Endometrium (tissue), 2 donors: ENCODE data around the gene IQGAP3.

ENCODE experiments used
- FAIRE-seq: peaks from 2 replicates; lab custom pipeline; 2012; peaks lifted over from hg19 to GRCh38; lab: Jason Lieb, UNC
- donor health status: control.
- donor health status: control.

Gene IQGAP3

GRCh38 chr1:156539818-156540355, 32.5 kb downstream of the IQGAP3 start:
- FAIRE-seq, result no peak

DNA sequence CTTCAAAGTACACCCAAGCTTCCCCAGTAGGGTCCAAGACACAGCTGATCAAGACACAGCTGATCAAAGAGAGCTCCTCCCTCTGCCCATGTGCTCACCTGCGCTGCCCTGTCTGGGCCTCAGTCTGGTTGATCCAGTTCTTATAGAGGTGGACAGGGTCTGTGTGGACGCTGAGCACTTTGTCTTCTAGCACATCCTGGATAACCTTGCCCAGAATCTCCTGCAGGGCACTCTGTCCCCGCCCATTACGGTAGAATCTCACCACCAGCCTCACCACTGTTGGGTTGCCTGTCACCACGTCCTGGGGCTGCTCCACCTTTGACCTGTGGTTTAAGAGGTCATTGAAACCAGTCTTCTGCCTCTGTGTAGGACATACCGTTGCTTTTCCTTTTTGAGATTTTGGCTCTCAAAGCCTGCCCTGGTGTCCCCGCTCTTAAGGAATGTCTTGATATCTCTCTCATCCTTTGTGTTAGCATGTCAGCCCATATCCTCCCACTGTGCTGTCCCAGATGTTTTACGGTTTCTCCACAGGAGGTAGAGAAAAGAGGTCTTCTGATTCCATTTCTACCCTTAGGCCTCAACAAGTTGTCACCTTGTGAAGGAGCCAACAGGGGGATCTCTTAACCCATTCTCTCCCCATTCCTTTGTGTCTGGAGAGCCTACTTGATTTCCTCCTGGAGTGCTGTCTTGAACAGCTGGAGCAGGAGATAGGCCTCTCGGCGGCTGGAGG, 33.5 kb downstream of the IQGAP3 start:
- no peak for FAIRE-seq

GRCh38 chr1:156537027-156537426, 35.3 kb downstream of the IQGAP3 start:
- no peak for FAIRE-seq

- no peak for FAIRE-seq
Measured at GRCh38 chr1:156534424-156535060, 37.8 kb downstream of the IQGAP3 start.

- FAIRE-seq, result no peak
Measured at GRCh38 chr1:156533568-156534220, 38.7 kb downstream of the IQGAP3 start.

DNA sequence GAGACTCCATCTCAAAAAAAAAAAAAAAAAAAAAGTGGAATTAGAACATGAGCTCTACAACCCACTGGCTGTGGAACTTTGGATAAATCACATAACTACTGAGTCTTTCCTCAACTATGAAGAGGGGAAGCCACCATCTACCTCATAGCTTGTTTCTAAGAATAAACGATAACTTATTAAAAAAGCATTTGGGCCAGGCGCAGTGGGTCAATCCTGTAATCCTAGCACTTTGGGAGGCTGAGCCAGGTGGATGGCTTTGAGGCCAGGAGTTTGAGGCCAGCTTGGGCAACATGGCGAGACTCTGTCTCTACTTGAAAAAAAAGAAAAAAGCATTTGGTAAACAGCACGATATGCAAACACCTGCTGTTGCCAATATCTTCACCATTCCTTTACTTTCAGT, 40.0 kb downstream of the IQGAP3 start:
- no peak for FAIRE-seq

DNA sequence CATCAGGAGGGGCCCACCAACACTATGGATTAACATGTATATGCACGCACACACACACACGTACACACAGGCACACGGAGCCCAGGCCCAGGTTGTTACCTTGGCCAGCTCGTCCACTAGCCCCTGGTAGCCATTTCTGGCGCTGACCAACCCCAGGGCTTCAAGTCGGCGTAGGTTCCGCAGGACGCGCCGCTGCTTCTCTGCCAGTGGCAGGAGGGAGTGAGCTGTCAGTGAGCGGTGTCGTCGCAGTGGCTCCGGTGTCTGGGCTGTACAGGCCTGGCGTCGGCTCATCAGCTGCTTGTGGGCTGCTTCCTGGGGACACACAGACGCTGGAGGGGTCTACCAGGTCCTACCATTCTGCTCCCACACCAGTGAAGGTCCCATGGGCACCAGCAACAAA, 42.4 kb downstream of the IQGAP3 start:
- no peak for FAIRE-seq

GRCh38 chr1:156528875-156529425, 43.4 kb downstream of the IQGAP3 start:
- FAIRE-seq, result no peak

GRCh38 chr1:156528231-156528630, 44.1 kb downstream of the IQGAP3 start:
- FAIRE-seq, result no peak

DNA sequence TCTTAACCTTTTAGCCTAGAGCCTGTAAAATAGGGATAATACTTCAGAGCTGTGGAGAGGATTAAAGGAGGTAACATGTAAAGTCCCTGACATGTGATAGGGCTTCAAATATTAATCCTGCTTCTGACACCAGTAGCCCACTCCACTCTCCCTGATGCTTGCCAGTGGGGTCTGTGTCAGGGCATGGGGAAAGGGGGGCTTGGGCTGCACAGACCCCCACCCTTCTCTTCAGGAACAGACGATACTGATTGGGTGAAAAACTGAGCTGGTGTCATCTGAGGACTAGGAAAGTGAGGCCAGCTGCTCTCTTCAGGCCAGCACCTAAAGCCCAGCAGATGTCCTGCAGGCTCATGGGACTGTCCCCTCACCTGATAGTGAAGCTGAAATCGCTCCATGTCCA, 44.8 kb downstream of the IQGAP3 start:
- FAIRE-seq, result no peak

DNA sequence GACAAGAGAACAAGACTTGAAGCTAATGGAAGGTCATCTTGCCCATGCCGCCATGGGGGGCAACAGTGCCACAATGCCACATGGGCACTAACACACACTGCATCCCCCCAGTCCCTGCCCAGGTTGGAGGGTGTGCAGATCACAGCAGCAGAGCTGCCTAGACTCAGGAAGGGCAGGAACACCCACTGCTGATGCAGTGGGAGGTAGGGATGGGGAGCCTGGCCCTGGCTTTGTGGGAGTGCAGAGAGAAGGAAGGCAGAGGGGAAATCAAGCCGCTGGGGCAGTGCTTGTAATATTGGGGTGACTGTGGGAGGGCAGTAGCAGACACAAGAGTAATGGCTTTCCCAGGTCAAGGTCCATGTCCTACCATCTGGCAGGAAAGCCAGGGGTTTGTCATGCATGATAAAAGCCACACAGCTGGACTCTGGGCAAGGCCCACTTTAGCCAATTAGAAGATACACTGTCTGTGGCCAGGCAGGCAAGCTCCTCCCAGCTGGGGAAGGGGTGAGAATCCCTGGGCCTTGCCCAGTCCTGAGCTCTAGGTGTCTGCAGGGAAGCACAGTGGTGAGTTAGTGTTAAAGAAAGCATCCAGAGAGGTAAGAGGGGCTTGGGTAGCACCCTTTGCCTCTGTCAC, 46.4 kb downstream of the IQGAP3 start:
- no peak for FAIRE-seq

- no peak for FAIRE-seq
Measured at GRCh38 chr1:156525071-156525501, 47.3 kb downstream of the IQGAP3 start.

- FAIRE-seq, result no peak
Measured at GRCh38 chr1:156524481-156524869, 47.9 kb downstream of the IQGAP3 start.

GRCh38 chr1:156523801-156524480, 48.4 kb downstream of the IQGAP3 start:
- FAIRE-seq, result no peak

DNA sequence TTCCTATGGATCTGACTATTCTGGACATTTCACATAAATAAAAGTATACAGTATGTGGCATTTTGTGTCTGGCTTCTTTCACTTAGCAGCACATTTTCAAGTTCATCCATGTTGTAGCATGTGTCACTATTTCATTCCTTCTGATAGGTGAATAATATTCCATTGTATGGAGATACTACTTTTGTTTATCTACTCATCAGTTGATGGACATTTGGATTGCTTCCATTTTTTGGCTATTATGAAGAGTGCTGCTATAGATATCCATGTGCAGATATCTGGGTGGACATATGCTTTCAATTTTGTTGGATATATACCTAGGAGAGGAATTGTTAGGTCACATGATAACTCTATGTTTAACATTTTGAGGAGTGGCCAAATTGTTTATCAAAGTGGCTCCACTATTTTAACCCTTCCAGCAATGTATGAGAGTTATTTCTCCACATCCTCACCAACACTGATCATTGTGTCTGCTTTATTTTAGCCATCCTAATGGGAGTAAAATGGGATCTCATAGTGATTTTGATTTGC, 49.9 kb downstream of the IQGAP3 start:
- FAIRE-seq, result no peak

DNA sequence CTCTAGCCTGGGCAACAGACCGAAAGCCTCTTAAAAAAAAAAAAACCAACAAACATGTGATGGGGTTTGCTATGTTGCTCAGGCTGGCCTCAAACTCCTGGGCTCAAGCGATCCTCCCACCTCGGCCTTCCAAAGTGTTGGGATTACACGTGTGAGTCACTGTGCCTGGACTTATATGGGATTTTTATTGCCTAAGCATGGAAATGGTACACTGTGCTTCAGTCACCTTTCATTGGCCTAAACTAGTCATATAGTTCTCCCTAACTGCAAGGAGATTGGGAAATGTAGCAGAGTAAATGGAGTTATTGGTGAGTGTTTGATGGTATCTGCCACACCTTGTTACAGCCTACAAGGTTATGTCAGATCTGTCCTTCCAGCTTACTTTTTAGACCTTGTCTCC, 54.6 kb downstream of the IQGAP3 start:
- no peak for FAIRE-seq

- FAIRE-seq, result no peak
Measured at GRCh38 chr1:156516821-156517220, 55.5 kb downstream of the IQGAP3 start.

- FAIRE-seq, result no peak
Measured at GRCh38 chr1:156515956-156516355, 56.4 kb downstream of the IQGAP3 start.

DNA sequence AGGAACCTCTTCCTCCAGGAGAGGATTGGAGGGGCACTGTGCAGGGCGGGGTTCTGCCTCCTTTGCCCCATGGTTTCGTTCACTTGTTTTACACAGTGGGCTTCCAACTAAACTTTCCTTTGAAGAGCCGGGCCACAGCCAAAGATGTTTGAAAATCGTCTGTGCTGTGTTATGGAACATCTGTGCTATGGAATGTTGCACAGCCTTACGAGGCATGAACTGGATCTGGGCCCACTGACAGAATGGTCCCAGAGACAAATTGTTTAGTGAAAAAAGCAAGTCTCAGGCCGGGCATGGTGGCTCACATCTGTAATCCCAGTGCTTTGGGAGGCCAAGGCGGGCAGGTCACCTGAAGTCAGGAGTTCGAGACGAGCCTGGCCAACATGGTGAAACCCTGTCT, 59.2 kb downstream of the IQGAP3 start:
- FAIRE-seq, result no peak

- no peak for FAIRE-seq
Measured at GRCh38 chr1:156511644-156512043, 60.7 kb downstream of the IQGAP3 start.

GRCh38 chr1:156510709-156511108, 61.7 kb downstream of the IQGAP3 start:
- FAIRE-seq, result no peak
